PFSK-1 (cell line): Measurements from ENCODE around the gene NRXN3.

Experiments used
- FOXP2 ChIP-seq: optimal IDR thresholded peaks from 2 replicates; pipeline ENCODE3; 2011; ENCODE audit warnings: borderline replicate concordance, control low read depth, inconsistent platforms; ENCODE audit not compliant: insufficient read depth; ENCODE audit errors: extremely low read length, extremely low read depth
- POLR2AphosphoS5 ChIP-seq: IDR thresholded peaks from 2 replicates; pipeline ENCODE4 v1.6.1; 2012; ENCODE audit warnings: low read depth, mild to moderate bottlenecking, control low read depth, low read length, moderate library complexity
- SIN3A ChIP-seq: IDR thresholded peaks from 2 replicates; pipeline ENCODE4 v1.6.1; 2012; ENCODE audit warnings: mild to moderate bottlenecking, low read length, moderate library complexity, borderline replicate concordance; ENCODE audit not compliant: insufficient read depth
- TAF1 ChIP-seq: IDR thresholded peaks from 2 replicates; pipeline ENCODE4 v1.6.1; 2012; ENCODE audit warnings: low read length, control low read depth, borderline replicate concordance; ENCODE audit not compliant: insufficient read depth
- TF ChIP-seq, protein P1 (sequence below), 2 experiments: IDR thresholded peaks; 2 replicates each; pipeline versions ENCODE4 v1.6.1 to v1.8.0; 2011 to 2012; ENCODE audit warnings: low read depth in 2 of 2, low read length in 2 of 2, control low read depth in 1 of 2, inconsistent platforms in 1 of 2, mild to moderate bottlenecking in 1 of 2, moderate library complexity in 1 of 2; ENCODE audit not compliant: insufficient read depth in 1 of 2

Gene NRXN3

DNA sequence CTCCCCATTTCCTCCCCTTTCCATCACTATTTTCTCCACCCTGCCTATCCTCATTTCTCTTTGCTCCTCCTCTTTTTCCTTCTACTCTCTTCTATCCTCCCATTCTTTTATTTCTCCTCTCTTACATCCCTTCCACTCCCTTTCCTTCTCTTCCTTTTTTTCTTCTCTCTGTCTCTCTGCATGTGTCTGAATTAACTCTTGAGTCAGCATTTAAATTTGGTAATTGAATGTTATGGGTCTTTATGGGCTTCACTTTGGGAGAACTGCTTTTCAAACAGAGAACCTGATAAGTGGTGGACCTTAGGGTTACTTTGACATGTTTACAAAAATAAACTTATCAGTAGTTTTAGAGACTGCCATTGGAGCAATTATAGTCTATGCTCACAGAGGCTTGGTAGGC lies 992.7 kb downstream of the NRXN3 start:
- TF ChIP-seq SIN3A, result no peak
- no peak for TF ChIP-seq TAF1
- no peak for TF ChIP-seq FOXP2
- TF ChIP-seq, protein P1, sequence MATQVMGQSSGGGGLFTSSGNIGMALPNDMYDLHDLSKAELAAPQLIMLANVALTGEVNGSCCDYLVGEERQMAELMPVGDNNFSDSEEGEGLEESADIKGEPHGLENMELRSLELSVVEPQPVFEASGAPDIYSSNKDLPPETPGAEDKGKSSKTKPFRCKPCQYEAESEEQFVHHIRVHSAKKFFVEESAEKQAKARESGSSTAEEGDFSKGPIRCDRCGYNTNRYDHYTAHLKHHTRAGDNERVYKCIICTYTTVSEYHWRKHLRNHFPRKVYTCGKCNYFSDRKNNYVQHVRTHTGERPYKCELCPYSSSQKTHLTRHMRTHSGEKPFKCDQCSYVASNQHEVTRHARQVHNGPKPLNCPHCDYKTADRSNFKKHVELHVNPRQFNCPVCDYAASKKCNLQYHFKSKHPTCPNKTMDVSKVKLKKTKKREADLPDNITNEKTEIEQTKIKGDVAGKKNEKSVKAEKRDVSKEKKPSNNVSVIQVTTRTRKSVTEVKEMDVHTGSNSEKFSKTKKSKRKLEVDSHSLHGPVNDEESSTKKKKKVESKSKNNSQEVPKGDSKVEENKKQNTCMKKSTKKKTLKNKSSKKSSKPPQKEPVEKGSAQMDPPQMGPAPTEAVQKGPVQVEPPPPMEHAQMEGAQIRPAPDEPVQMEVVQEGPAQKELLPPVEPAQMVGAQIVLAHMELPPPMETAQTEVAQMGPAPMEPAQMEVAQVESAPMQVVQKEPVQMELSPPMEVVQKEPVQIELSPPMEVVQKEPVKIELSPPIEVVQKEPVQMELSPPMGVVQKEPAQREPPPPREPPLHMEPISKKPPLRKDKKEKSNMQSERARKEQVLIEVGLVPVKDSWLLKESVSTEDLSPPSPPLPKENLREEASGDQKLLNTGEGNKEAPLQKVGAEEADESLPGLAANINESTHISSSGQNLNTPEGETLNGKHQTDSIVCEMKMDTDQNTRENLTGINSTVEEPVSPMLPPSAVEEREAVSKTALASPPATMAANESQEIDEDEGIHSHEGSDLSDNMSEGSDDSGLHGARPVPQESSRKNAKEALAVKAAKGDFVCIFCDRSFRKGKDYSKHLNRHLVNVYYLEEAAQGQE (IDR thresholded peaks at IDR 0.05; ENCODE audit: insufficient read depth in 1 of 2, low read depth in 2 of 2, low read length in 2 of 2), result no peak
- TF ChIP-seq POLR2AphosphoS5, result no peak

DNA sequence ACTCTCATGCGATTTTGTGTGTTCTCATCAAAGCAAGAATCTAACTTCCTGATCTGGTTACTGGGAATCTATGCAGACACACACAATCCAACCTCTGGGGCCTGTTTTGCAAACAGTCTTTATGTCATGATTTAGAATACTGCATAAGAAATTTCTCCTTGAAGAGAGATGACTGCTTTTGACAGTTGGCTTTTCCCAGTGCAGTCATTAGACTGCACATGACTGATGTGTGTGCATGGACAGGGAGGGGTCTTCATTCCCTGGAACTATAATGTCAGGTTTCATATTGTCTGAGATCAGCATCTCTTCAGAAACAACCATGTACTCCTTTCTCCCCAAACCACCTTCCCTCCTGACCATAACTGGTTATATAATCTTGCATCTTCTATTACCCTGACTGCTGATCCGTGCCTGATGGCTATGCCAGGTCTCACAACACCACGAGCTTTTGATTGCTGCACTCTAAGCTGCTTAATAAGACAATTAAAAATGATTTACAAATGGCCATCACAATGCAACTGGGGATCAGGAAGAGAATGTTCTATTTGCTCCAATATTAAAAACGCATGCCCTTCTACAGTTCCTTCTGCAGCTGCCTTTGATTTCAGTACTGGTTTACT lies 995.4 kb downstream of the NRXN3 start:
- TF ChIP-seq, protein P1 (IDR thresholded peaks at IDR 0.05; ENCODE audit: insufficient read depth in 1 of 2, low read depth in 2 of 2, low read length in 2 of 2), result no peak

DNA sequence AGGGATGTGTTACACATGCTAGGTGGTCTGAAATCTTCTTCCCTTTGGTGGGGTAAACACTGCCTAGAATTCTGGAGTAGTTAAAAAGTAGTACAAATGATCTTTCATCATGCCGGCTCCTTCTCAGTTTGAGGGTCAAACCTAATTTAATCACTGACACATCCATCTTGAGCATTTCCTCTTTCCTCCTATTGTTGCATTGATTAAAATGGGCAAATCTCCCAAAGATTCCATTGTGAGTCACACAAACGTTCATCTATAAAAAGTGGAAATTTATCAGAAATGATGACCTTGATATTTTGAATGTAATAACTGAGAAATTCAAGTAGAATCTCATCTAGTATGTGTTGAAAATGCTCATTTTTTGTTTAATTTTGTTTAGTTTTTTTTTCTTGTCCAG lies 996.0 kb downstream of the NRXN3 start:
- no peak for TF ChIP-seq FOXP2
- TF ChIP-seq, protein P1 (IDR thresholded peaks at IDR 0.05; ENCODE audit: insufficient read depth in 1 of 2, low read depth in 2 of 2, low read length in 2 of 2), result no peak
- TF ChIP-seq SIN3A, result no peak
- TF ChIP-seq TAF1, result no peak
- no peak for TF ChIP-seq POLR2AphosphoS5

DNA sequence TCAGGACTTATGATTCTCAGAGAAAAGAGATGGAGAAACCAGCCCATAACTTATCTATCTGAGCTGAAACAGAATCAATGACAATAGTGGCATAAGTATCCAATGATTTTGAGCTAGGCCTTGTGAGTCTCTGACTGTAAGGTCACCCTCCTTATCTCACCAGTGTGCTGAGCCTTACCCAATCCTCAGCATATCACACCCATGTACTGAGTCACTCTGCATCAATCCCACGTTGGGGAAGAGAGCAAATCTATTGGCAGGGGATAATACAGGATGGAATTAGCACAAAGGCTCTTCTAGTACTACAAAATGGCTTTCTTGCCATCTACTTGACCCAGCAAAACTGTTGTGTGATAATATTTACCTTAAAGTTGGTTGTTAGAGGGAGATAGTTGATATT lies 997.8 kb downstream of the NRXN3 start:
- no peak for TF ChIP-seq POLR2AphosphoS5
- no peak for TF ChIP-seq TAF1
- TF ChIP-seq FOXP2, result no peak
- TF ChIP-seq SIN3A, result no peak
- TF ChIP-seq, protein P1 (IDR thresholded peaks at IDR 0.05; ENCODE audit: insufficient read depth in 1 of 2, low read depth in 2 of 2, low read length in 2 of 2), result no peak

DNA sequence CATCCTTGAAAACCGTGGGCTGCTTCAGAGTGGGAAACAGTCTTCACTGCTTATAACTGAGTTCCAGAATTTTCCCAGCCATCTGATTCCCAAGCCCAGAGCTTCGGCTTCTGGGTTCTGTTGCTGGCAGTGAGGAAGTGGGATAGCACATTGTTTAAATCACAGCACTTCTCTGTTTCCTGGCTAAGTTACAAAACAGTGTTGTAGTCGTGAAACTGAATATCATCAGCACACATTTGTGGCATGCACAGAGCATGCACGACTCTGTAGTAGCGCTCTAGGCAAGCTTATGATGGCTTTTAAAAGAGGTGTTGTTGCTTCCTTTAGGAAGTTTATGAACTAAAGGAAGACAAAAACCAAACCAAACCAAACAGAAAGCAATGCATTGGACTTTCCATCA lies 1005.5 kb downstream of the NRXN3 start:
- no peak for TF ChIP-seq SIN3A
- TF ChIP-seq, protein P1 (IDR thresholded peaks at IDR 0.05; ENCODE audit: insufficient read depth in 1 of 2, low read depth in 2 of 2, low read length in 2 of 2), result no peak
- TF ChIP-seq POLR2AphosphoS5, result no peak
- no peak for TF ChIP-seq TAF1
